ENCODE data around the gene TRIM24. TPM values are rescaled to one million over a fixed set of nuclear protein-coding genes. Genes with fewer than 3 reads are reported as not detected.
"Not testable (repeated sequence)": the region's sequence is repeated elsewhere in the genome, so short reads cannot be mapped to it uniquely, and the experiment has no call there.

Gene TRIM24
- polyA plus RNA-seq, 6 donors from 2014 or later, result 4.8 to 10.3 (median 6.3) TPM

- no peak for DNase-seq
- no peak for ATAC-seq (ENCODE audit: low read depth in 2 of 2)
- Mint-ChIP-seq H3K27me3 (peaks cover 8 to 11% (median 10%) of the 10 kb centered on the region in 3 donors), H3K4me3 (no peak overlapping the region), H3K36me3 (peaks cover 0 to 15% of the 10 kb centered on the region in 2 donors), H3K4me1 (no peaks in the 10 kb centered on the region), H3K9me3 (peaks cover 9 to 23% (median 18%) of the 10 kb centered on the region in 7 donors), H3K27ac (no peak overlapping the region)
These were observed 23.7 kb upstream of the TRIM24 start for GRCh38 chr7:138436388-138436787.

DNA sequence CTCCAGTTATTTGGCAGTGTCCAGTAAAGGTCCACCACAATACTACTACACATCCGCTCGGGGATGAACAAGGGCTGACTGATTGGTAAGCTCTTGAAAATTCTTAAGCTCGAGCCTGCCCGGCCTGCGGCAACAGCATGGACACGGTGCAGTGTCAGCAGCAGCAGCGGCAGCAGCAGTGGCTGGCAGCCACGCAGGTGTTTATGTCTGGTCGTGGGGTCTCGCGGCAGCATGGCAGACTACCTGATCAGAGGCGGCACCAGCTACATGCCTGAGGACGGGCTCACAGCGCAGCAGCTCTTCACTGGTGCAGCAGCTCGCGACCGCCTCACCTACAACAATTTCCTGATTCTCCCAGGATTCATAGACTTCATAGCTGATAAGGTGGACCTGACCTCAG, 19.6 kb upstream of the TRIM24 start:
- Mint-ChIP-seq H3K9me3 (peaks cover 2 to 5% (median 2%) of the 10 kb centered on the region in 7 donors), H3K36me3 (peaks cover 0 to 3% of the 10 kb centered on the region in 2 donors), H3K27me3 (peaks cover 4 to 10% (median 4%) of the 10 kb centered on the region in 3 donors), H3K27ac (no peak overlapping the region), H3K4me1 (no peaks in the 10 kb centered on the region), H3K4me3 (no peak overlapping the region)
- no peak for DNase-seq
- no peak for ATAC-seq (ENCODE audit: low read depth in 2 of 2)

DNA sequence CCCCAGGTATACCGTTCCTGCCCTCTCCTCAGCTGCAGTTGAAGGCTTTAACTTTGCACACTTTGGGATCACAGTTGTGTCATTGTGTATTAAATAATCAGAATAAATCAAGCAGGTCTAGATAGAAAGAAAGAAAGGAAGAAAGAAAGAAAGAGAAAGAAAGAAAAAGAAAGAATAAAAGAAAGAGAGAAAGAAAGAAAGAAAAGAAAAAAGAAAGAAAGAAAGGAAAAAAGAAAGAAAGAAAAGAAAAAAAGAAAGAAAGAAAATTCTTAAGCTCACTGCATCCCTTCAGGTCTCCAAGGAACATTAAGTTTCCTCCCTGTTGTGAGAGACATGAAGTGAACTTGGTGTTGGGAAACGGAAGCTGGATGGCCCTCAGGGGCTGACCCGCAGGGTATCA, 17.2 kb upstream of the TRIM24 start:
- Mint-ChIP-seq H3K27ac (no peak overlapping the region), H3K9me3 (peaks cover 0 to 3% (median 0%) of the 10 kb centered on the region in 7 donors), H3K4me1 (no peaks in the 10 kb centered on the region), H3K27me3 (peaks cover 0 to 7% (median 4%) of the 10 kb centered on the region in 3 donors), H3K36me3 (no peaks in the 10 kb centered on the region), H3K4me3 (no peak overlapping the region)
- DNase-seq (no peak), ATAC-seq (ENCODE audit: low read depth in 2 of 2) (no peak)

DNA sequence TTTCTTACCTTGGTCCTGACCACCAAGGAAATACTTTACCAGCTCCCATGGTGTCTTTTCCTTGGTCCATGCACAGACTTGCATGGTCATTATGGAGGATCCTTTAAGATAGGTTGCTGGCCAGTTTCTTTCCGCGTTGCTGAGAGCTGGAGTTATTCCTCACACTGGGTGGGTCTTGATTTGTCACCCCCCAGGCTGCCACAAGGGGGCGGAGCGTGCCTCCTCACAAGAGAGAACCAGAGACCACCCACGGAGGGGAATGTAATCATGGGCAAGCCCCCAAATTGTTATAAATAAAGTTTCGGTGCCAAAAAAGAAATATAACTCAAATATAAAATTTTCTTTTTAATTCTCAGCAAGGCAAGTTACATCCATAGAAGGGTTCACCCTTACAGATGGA, 10.5 kb upstream of the TRIM24 start:
- H3K36me3 Mint-ChIP-seq, result no peaks in the 10 kb centered on the region
- H3K4me1 Mint-ChIP-seq, result no peaks in the 10 kb centered on the region
- ATAC-seq (ENCODE audit: low read depth in 2 of 2) (no peak), DNase-seq (no peak)
- peaks cover 0 to 1% (median 0%) of the 10 kb centered on the region in 7 donors for H3K9me3 Mint-ChIP-seq
- peak overlapping the region in 1 of 6 donors; percentile 68 for H3K27ac Mint-ChIP-seq
- H3K4me3 Mint-ChIP-seq, result no peak overlapping the region
- peaks cover 6 to 8% (median 6%) of the 10 kb centered on the region in 3 donors for H3K27me3 Mint-ChIP-seq

GRCh38 chr7:138455609-138456008, 4.5 kb upstream of the TRIM24 start:
- no peak for ATAC-seq (ENCODE audit: low read depth in 2 of 2)
- Mint-ChIP-seq H3K9me3 (peaks cover 2 to 11% (median 7%) of the 10 kb centered on the region in 7 donors), H3K4me1 (peaks cover 4 to 7% (median 4%) of the 10 kb centered on the region in 3 donors), H3K4me3 (no peak overlapping the region), H3K27ac (no peak overlapping the region), H3K36me3 (peaks cover 0 to 4% of the 10 kb centered on the region in 2 donors), H3K27me3 (peaks cover 5 to 7% (median 6%) of the 10 kb centered on the region in 3 donors)
- no peak for DNase-seq

GRCh38 chr7:138456220-138456619, 3.8 kb upstream of the TRIM24 start:
- Mint-ChIP-seq H3K4me1 (peaks cover 6 to 10% (median 7%) of the 10 kb centered on the region in 3 donors), H3K27ac (no peak overlapping the region), H3K9me3 (peaks cover 2 to 11% (median 7%) of the 10 kb centered on the region in 7 donors), H3K36me3 (peaks cover 0 to 4% of the 10 kb centered on the region in 2 donors), H3K4me3 (no peak overlapping the region), H3K27me3 (peaks cover 5 to 7% (median 6%) of the 10 kb centered on the region in 3 donors)
- ATAC-seq (ENCODE audit: low read depth in 2 of 2) (no peak), DNase-seq (no peak)

GRCh38 chr7:138458576-138459412, 1.3 kb upstream of the TRIM24 start:
- H3K9me3 Mint-ChIP-seq, result peaks cover 2 to 11% (median 7%) of the 10 kb centered on the region in 7 donors
- no peak for DNase-seq
- ATAC-seq (ENCODE audit: low read depth in 2 of 2), result no peak
- peaks cover 9 to 21% (median 20%) of the 10 kb centered on the region in 3 donors for H3K4me1 Mint-ChIP-seq
- peaks cover 0 to 4% of the 10 kb centered on the region in 2 donors for H3K36me3 Mint-ChIP-seq
- peak overlapping the region in 5 of 8 donors; percentile 2 to 55 (median 47) for H3K4me3 Mint-ChIP-seq
- peaks cover 0 to 7% (median 5%) of the 10 kb centered on the region in 3 donors for H3K27me3 Mint-ChIP-seq
- H3K27ac Mint-ChIP-seq, result no peak overlapping the region

- DNase-seq, result peak; percentile 98
These were observed 465 bp upstream of the TRIM24 start for GRCh38 chr7:138459413-138460175.

GRCh38 chr7:138460649-138461607, 869 bp downstream of the TRIM24 start:
- peak overlapping the region; percentile 1 to 94 (median 72) for H3K27ac Mint-ChIP-seq
- peak overlapping the region; percentile 70 to 95 (median 94) for H3K4me3 Mint-ChIP-seq
- peaks cover 0 to 7% (median 5%) of the 10 kb centered on the region in 3 donors for H3K27me3 Mint-ChIP-seq
- peaks cover 0 to 4% of the 10 kb centered on the region in 2 donors for H3K36me3 Mint-ChIP-seq
- H3K9me3 Mint-ChIP-seq, result peaks cover 2 to 11% (median 7%) of the 10 kb centered on the region in 7 donors
- peaks cover 9 to 21% (median 20%) of the 10 kb centered on the region in 3 donors for H3K4me1 Mint-ChIP-seq
- ATAC-seq (ENCODE audit: low read depth in 2 of 2) (peak; percentile 12 to 20), DNase-seq (peak; percentile 61)

More at GRCh38 chr7:138459413-138460175, 465 bp upstream of the TRIM24 start:
- peaks cover 9 to 21% (median 20%) of the 10 kb centered on the region in 3 donors for H3K4me1 Mint-ChIP-seq
- H3K36me3 Mint-ChIP-seq, result peaks cover 0 to 4% of the 10 kb centered on the region in 2 donors
- H3K4me3 Mint-ChIP-seq, result peak overlapping the region; percentile 70 to 95 (median 91)
- H3K9me3 Mint-ChIP-seq, result peaks cover 2 to 11% (median 7%) of the 10 kb centered on the region in 7 donors
- peaks cover 0 to 7% (median 5%) of the 10 kb centered on the region in 3 donors for H3K27me3 Mint-ChIP-seq
- peak overlapping the region; percentile 27 to 91 (median 57) for H3K27ac Mint-ChIP-seq
- peak; percentile 77 to 78 for ATAC-seq (ENCODE audit: low read depth in 2 of 2)

- peaks cover 0 to 11% (median 5%) of the 10 kb centered on the region in 7 donors for H3K9me3 Mint-ChIP-seq
- not testable (repeated sequence) for H3K36me3 Mint-ChIP-seq; H3K27me3 Mint-ChIP-seq; ATAC-seq (ENCODE audit: low read depth in 2 of 2); DNase-seq; H3K27ac Mint-ChIP-seq
- H3K4me1 Mint-ChIP-seq, result peaks cover 9 to 25% (median 20%) of the 10 kb centered on the region in 3 donors
- H3K4me3 Mint-ChIP-seq, result peak overlapping the region in 4 of 8 donors; percentile 43 to 70 (median 66)
These were observed 3.2 kb downstream of the TRIM24 start for GRCh38 chr7:138463291-138463618.

DNA sequence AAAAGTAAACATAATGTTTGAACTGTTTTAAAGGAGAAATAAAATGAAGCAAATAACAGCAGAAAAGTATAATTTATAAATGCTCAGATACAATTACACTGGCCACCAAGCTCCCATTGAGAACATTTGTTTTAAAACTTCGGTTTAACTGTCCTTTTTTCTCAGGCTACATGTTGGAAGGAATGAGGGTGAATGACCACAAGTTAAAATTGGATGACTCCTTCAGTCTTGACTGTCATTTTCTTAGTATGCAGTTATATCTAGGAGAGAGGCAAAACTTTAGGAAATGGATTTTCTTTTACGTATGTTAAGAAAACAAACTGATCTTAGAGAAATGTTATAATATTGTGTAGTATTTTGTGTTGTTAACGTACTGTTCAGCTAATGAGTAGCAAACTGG, 5.0 kb downstream of the TRIM24 start:
- ATAC-seq (ENCODE audit: low read depth in 2 of 2) (no peak), DNase-seq (no peak)
- Mint-ChIP-seq H3K27me3 (no peaks in the 10 kb centered on the region), H3K36me3 (no peaks in the 10 kb centered on the region), H3K27ac (no peak overlapping the region), H3K4me3 (no peak overlapping the region), H3K9me3 (no peaks in the 10 kb centered on the region), H3K4me1 (peaks cover 9 to 22% (median 20%) of the 10 kb centered on the region in 3 donors)

DNA sequence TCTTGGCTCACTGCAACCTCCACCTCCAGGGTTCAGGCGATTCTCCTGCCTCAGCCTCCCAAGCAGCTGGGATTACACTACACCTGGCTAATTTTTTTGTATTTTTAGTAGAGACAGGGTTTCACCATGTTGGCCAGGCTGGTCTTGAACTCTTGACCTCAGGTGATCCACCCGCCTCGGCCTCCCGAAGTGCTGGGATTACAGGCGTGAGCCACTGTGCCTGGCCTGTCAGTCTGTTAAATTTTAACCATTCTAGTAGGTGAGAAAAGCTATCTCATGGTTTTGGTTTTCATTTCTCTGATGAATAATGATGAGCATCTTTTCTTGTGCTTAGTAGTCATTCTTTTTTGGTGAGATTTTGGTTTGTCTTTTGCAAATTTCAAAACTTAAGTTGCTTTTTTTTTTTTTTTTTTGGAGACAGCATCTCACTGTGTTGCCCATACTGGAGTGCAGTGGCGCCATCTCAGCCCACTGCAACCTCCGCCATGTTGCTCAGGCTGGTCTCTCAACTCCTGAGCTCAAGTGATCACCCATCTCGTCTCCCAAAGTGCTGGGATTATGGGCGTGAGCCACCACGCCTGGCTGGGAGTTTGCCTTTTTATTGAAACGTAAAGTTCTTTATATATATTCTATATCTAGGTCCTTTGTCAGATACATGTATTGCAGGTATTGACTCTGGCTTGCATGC, 6.2 kb downstream of the TRIM24 start:
- peaks cover 7 to 19% (median 17%) of the 10 kb centered on the region in 3 donors for H3K4me1 Mint-ChIP-seq
- ATAC-seq (ENCODE audit: low read depth in 2 of 2); H3K27ac Mint-ChIP-seq; DNase-seq; H3K36me3 Mint-ChIP-seq; H3K9me3 Mint-ChIP-seq; H3K4me3 Mint-ChIP-seq; H3K27me3 Mint-ChIP-seq: not testable (repeated sequence)
